Gastroesophageal sphincter (tissue), 3 donors: Measurements from ENCODE around the gene HAUS3.

Experiments
- EP300 ChIP-seq: sonication (generic); formaldehyde crosslinking; IDR thresholded peaks from one replicate; pipeline ENCODE4 v1.6.1; 2017; ENCODE audit warnings: antibody characterized with exemption, mild to moderate bottlenecking
- POLR2A ChIP-seq, 2 donors: fragments of 450-650 bp; IDR thresholded peaks; one replicate each; pipeline ENCODE4 v1.6.1; 2017; ENCODE audit warnings: antibody characterized with exemption in 2 of 2, mild to moderate bottlenecking in 2 of 2, moderate library complexity in 1 of 2
- POLR2AphosphoS5 ChIP-seq: sonication (generic); formaldehyde crosslinking; IDR thresholded peaks from one replicate; pipeline ENCODE4 v1.6.1; 2017; ENCODE audit warnings: antibody characterized with exemption
- TF ChIP-seq, protein P1 (sequence below), 4 experiments: fragments of 200-600 bp in 2 of 4; fragments of 450-650 bp in 2 of 4; sonication (generic) in 1 of 4; IDR thresholded peaks; one replicate each; pipeline ENCODE4 v1.5.1; 2017 to 2019; ENCODE audit warnings: antibody characterized with exemption in 4 of 4, mild to moderate bottlenecking in 2 of 4, moderate library complexity in 2 of 4

GRCh38 chr4:2245787-2246275 lies 3.9 kb upstream of the HAUS3 start:
- TF ChIP-seq EP300 (no peak), POLR2A (IDR thresholded peaks at IDR 0.05) (no peak), POLR2AphosphoS5 (no peak)
- TF ChIP-seq, protein P1, sequence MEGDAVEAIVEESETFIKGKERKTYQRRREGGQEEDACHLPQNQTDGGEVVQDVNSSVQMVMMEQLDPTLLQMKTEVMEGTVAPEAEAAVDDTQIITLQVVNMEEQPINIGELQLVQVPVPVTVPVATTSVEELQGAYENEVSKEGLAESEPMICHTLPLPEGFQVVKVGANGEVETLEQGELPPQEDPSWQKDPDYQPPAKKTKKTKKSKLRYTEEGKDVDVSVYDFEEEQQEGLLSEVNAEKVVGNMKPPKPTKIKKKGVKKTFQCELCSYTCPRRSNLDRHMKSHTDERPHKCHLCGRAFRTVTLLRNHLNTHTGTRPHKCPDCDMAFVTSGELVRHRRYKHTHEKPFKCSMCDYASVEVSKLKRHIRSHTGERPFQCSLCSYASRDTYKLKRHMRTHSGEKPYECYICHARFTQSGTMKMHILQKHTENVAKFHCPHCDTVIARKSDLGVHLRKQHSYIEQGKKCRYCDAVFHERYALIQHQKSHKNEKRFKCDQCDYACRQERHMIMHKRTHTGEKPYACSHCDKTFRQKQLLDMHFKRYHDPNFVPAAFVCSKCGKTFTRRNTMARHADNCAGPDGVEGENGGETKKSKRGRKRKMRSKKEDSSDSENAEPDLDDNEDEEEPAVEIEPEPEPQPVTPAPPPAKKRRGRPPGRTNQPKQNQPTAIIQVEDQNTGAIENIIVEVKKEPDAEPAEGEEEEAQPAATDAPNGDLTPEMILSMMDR (IDR thresholded peaks at IDR 0.05), result no peak
